ENCODE data around the gene PPP1R17. TPM values are rescaled to one million over a fixed set of nuclear protein-coding genes. Genes with fewer than 3 reads are reported as not detected.

The PPP1R17 gene
- total and polyA plus RNA-seq, 12 donors = not detected

DNA sequence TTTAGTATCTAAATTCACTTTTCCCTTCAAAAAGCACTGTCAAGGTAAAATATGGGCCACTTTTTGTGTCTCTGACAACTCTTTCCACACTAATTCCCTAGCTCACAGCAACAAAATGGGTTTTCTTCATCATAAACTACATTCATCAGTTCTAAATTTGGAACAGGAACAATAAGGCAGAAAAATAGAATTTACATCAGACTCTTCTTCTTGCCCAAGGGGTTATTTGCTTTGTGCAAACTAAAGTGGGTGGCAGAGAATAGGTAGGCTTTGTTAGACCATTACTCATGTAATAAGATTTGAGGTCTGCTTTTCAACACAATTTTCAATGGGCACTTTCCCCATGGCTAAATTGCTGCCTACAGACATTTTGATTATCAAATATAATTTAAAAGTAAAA, 17.6 kb upstream of the PPP1R17 start:
- H3K4me3 ChIP-seq = no peak overlapping the region
- DNase-seq (no peak), ATAC-seq (no peak)
- peaks cover 0 to 10% (median 0%) of the 10 kb centered on the region in 11 donors for H3K9me3 ChIP-seq
- H3K27ac ChIP-seq = no peak overlapping the region
- TF ChIP-seq, protein P1, sequence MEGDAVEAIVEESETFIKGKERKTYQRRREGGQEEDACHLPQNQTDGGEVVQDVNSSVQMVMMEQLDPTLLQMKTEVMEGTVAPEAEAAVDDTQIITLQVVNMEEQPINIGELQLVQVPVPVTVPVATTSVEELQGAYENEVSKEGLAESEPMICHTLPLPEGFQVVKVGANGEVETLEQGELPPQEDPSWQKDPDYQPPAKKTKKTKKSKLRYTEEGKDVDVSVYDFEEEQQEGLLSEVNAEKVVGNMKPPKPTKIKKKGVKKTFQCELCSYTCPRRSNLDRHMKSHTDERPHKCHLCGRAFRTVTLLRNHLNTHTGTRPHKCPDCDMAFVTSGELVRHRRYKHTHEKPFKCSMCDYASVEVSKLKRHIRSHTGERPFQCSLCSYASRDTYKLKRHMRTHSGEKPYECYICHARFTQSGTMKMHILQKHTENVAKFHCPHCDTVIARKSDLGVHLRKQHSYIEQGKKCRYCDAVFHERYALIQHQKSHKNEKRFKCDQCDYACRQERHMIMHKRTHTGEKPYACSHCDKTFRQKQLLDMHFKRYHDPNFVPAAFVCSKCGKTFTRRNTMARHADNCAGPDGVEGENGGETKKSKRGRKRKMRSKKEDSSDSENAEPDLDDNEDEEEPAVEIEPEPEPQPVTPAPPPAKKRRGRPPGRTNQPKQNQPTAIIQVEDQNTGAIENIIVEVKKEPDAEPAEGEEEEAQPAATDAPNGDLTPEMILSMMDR (IDR thresholded peaks at IDR 0.05) = no peak
- intact Hi-C loops (cut with DNase I) = loop anchor here in 1 of 10 donors (10.0 kb wide), 1 partner anchor 65 kb away; no protein-coding TSS in a partner anchor
- peaks cover 0 to 18% (median 0%) of the 10 kb centered on the region in 9 donors for H3K4me1 ChIP-seq
- no peaks in the 10 kb centered on the region for H3K36me3 ChIP-seq
- H3K27me3 ChIP-seq = peaks cover 0 to 3% (median 0%) of the 10 kb centered on the region in 7 donors

GRCh38 chr7:31679574-31680305, 7.3 kb upstream of the PPP1R17 start:
- ATAC-seq = no peak
- H3K4me3 ChIP-seq = no peak overlapping the region
- WGBS, 2 donors = 90% methylated on average over 12 of the region's 12 CpGs
- H3K36me3 ChIP-seq = no peaks in the 10 kb centered on the region
- H3K27me3 ChIP-seq = peaks cover 0 to 6% (median 0%) of the 10 kb centered on the region in 7 donors
- intact Hi-C loops (cut with DNase I) = no loop called here
- H3K4me1 ChIP-seq = no peaks in the 10 kb centered on the region
- no peak overlapping the region for H3K27ac ChIP-seq
- no peak for DNase-seq
- no peaks in the 10 kb centered on the region for H3K9me3 ChIP-seq
- TF ChIP-seq, protein P1 (IDR thresholded peaks at IDR 0.05) = no peak

DNA sequence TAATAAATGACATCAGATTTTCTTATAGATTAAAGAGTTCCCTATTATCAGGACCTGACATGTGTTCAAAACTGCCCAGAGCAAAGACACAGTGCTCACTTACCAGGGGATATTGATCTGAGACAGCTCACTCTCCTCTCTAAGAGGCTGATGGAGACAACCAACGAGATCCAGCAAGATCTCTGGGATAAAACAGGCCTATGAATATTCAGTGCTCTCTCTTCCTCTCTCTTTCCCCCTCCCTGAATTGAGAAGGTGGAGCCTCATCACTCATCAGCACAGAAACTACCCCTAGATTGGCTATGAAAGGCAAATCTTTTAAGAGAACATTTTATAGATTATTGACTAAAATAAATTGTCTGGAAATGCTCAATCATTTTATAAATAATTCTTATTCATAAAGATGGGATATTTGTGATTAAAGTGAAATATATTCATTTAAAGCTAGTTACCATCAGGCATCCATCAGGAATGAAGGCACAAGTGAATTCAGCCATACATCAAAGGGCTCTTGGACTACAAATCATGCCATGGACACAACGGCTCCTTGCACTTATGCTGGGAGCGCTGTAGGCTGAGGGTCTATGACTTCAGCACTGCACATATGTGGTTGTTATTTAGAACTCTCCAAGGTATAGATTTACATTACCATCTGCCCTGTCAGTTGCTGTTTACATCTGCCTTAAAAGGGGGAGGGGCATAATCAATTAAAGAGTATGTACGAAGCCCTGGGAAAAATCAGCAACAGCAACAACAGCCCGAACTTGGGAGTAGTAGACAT, 3.4 kb upstream of the PPP1R17 start:
- no peak for DNase-seq
- no peak overlapping the region for H3K27ac ChIP-seq
- no peak overlapping the region for H3K4me3 ChIP-seq
- intact Hi-C loops (cut with DNase I) = no loop called here
- peaks cover 0 to 9% (median 0%) of the 10 kb centered on the region in 9 donors for H3K4me1 ChIP-seq
- ATAC-seq = no peak
- H3K27me3 ChIP-seq = no peaks in the 10 kb centered on the region
- no peaks in the 10 kb centered on the region for H3K36me3 ChIP-seq
- TF ChIP-seq, protein P1 (IDR thresholded peaks at IDR 0.05) = no peak
- whole genome bisulfite sequencing, 2 donors = 66 to 71% methylated on average over 5 of the region's 5 CpGs
- H3K9me3 ChIP-seq = no peaks in the 10 kb centered on the region

- Histone ChIP-seq H3K4me3 (no peak overlapping the region), H3K4me1 (peaks cover 0 to 18% (median 0%) of the 10 kb centered on the region in 9 donors), H3K27ac (no peak overlapping the region), H3K36me3 (no peaks in the 10 kb centered on the region), H3K27me3 (no peaks in the 10 kb centered on the region), H3K9me3 (no peaks in the 10 kb centered on the region)
- intact Hi-C loops (cut with DNase I) = no loop called here
- 70 to 76% methylated on average over 3 of the region's 3 CpGs for WGBS, 2 donors
- TF ChIP-seq, protein P1 (IDR thresholded peaks at IDR 0.05) = no peak
- DNase-seq = no peak
- ATAC-seq = no peak
Measured at GRCh38 chr7:31688372-31688771, 1.4 kb downstream of the PPP1R17 start.
